ENCODE measurements around the gene PER3.

PER3 gene

DNA sequence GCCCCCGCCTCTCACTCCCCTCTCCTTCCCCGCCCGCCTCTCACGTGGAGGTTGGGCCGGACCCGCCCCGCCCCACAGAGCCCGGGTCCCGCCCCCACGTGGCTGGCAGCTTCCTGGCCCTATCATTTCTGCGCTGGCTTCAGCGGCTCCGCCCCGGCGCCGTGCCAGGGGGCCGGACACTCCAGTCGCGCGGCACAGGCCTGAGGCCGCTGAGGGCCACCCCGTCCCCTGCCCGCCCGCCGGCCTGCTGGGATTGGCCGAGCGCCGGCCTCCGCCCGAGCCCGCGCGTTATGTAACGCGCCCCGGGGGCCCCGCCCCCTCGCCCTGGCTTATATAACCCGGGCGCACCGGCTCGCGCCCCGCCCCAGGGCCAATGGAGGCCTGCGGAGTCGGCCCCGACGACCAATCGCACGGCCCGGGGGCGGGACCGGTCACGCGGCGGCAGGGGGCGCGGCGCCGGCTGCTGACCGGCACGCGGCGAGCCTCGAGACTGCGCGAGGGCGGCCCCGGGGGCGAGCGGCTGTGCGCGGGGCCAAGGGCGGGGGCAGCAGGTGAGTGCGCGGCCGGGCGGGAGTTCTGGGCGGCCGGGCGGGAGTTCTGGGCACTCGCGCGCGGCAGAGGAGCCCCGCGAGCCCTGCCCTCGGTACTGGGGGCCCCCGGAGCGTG, at the start of gene PER3:
PER3 (plus strand) TSS at position 466 of the 666 bp plus-strand sequence. CDS start 587 bp downstream, outside the sequence.
- Histone ChIP-seq H3K36me3 (ENCODE audit: insufficient read depth, insufficient read length, low read length) (peaks cover 27% of the 10 kb centered on the region), H3K9me3 (ENCODE audit: insufficient read depth, low read length) (peaks cover under 1% of the 10 kb centered on the region; the same call in 1 of the 2 replicates), H3K4me3 (ENCODE audit: insufficient read length, low read depth) (peak within 1 kb of the TSS; percentile 22), H3K4me1 (ENCODE audit: insufficient read depth, insufficient read length) (no peaks in the 10 kb centered on the region), H3K9ac (ENCODE audit: insufficient read length, low read depth) (peak within 1 kb of the TSS; percentile 37), H3K27me3 (ENCODE audit: insufficient read depth, insufficient read length) (peaks cover 5% of the 10 kb centered on the region)
- TF ChIP-seq SUZ12 (IDR thresholded peaks at IDR 0.05; ENCODE audit: extremely low read depth, insufficient read depth, insufficient read length) (no peak), YY1 (IDR thresholded peaks at IDR 0.05; ENCODE audit: insufficient read depth, insufficient read length) (no peak), ZNF274 (IDR thresholded peaks at IDR 0.05; ENCODE audit: low read depth, low read length) (no peak)
- DNase-seq (ENCODE audit: low read depth, low spot score) = peak; percentile 90

DNA sequence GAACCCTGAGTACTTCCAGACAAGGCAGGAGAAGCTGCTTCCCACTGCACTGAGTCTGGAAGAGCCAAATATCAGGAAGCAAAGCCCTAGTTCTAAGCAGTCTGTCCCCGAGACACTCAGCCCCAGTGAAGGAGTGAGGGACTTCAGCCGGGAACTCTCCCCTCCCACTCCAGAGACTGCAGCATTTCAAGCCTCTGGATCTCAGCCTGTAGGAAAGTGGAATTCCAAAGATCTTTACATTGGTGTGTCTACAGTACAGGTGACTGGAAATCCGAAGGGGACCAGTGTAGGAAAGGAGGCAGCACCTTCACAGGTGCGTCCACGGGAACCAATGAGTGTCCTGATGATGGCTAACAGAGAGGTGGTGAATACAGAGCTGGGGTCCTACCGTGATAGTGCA, 46.0 kb upstream of the PER3 start:
- Histone ChIP-seq H3K9me3 (ENCODE audit: insufficient read depth, low read length) (peaks cover 17% of the 10 kb centered on the region; the same call in 1 of the 2 replicates), H3K4me1 (ENCODE audit: insufficient read depth, insufficient read length) (no peaks in the 10 kb centered on the region), H3K27me3 (ENCODE audit: insufficient read depth, insufficient read length) (no peaks in the 10 kb centered on the region), H3K36me3 (ENCODE audit: insufficient read depth, insufficient read length, low read length) (peaks cover 42% of the 10 kb centered on the region), H3K4me3 (ENCODE audit: insufficient read length, low read depth) (no peak overlapping the region), H3K9ac (ENCODE audit: insufficient read length, low read depth) (no peak overlapping the region)
- DNase-seq (ENCODE audit: low read depth, low spot score) = no peak
- no peak for TF ChIP-seq ZNF274 (IDR thresholded peaks at IDR 0.05; ENCODE audit: low read depth, low read length)
- no peak for TF ChIP-seq YY1 (IDR thresholded peaks at IDR 0.05; ENCODE audit: insufficient read depth, insufficient read length)
- TF ChIP-seq SUZ12 (IDR thresholded peaks at IDR 0.05; ENCODE audit: extremely low read depth, insufficient read depth, insufficient read length) = no peak

DNA sequence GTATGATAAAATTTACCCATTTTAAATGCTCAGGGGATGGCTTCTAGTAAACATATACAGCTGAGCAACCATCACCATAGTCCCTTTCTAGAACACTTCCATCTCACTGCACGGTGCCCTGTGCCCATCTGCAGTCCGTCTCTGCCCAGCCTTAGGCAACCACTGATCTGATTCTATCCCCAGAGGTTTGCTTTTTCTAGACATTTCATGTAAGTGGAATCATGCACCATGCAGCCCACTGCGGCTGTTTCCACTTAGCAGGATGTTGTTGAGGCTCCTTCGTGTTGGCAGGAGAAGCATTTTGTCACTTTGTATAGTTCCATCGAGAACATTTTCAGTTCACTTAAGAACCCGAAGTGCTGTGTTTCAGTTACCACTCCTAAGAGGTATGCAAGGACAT, 40.7 kb upstream of the PER3 start:
- no peaks in the 10 kb centered on the region for H3K4me1 ChIP-seq (ENCODE audit: insufficient read depth, insufficient read length)
- peaks cover 17% of the 10 kb centered on the region; the same call in 1 of the 2 replicates for H3K9me3 ChIP-seq (ENCODE audit: insufficient read depth, low read length)
- H3K27me3 ChIP-seq (ENCODE audit: insufficient read depth, insufficient read length) = no peaks in the 10 kb centered on the region
- DNase-seq (ENCODE audit: low read depth, low spot score) = no peak
- no peak for TF ChIP-seq YY1 (IDR thresholded peaks at IDR 0.05; ENCODE audit: insufficient read depth, insufficient read length)
- no peak for TF ChIP-seq ZNF274 (IDR thresholded peaks at IDR 0.05; ENCODE audit: low read depth, low read length)
- TF ChIP-seq SUZ12 (IDR thresholded peaks at IDR 0.05; ENCODE audit: extremely low read depth, insufficient read depth, insufficient read length) = no peak
- H3K9ac ChIP-seq (ENCODE audit: insufficient read length, low read depth) = no peak overlapping the region
- no peak overlapping the region for H3K4me3 ChIP-seq (ENCODE audit: insufficient read length, low read depth)
- peaks cover 37% of the 10 kb centered on the region for H3K36me3 ChIP-seq (ENCODE audit: insufficient read depth, insufficient read length, low read length)

DNA sequence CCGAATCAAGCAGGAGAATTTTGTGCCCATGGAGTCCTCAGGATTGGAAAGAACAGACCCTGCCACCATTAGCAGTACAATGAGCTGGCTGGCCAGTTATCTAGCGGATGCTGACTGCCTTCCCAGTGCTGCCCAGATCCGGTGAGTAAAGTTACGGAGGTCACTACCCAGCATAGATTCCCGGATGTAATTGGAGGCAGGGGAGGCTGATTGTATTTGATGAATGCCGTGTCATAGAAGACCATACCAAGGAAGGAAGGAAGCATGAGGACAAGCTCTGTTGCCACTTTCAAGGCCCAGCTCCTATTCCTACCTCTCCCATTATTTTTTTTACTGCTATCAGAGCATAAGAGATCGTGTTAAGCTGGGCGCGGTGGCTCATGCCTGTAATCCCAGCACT, 39.2 kb upstream of the PER3 start:
- H3K36me3 ChIP-seq (ENCODE audit: insufficient read depth, insufficient read length, low read length) = peaks cover 29% of the 10 kb centered on the region
- no peak for DNase-seq (ENCODE audit: low read depth, low spot score)
- no peaks in the 10 kb centered on the region for H3K27me3 ChIP-seq (ENCODE audit: insufficient read depth, insufficient read length)
- TF ChIP-seq ZNF274 (IDR thresholded peaks at IDR 0.05; ENCODE audit: low read depth, low read length) (no peak), SUZ12 (IDR thresholded peaks at IDR 0.05; ENCODE audit: extremely low read depth, insufficient read depth, insufficient read length) (no peak), YY1 (IDR thresholded peaks at IDR 0.05; ENCODE audit: insufficient read depth, insufficient read length) (no peak)
- H3K9me3 ChIP-seq (ENCODE audit: insufficient read depth, low read length) = peaks cover 4% of the 10 kb centered on the region; the same call in 1 of the 2 replicates
- H3K9ac ChIP-seq (ENCODE audit: insufficient read length, low read depth) = no peak overlapping the region
- H3K4me1 ChIP-seq (ENCODE audit: insufficient read depth, insufficient read length) = no peaks in the 10 kb centered on the region
- no peak overlapping the region for H3K4me3 ChIP-seq (ENCODE audit: insufficient read length, low read depth)

DNA sequence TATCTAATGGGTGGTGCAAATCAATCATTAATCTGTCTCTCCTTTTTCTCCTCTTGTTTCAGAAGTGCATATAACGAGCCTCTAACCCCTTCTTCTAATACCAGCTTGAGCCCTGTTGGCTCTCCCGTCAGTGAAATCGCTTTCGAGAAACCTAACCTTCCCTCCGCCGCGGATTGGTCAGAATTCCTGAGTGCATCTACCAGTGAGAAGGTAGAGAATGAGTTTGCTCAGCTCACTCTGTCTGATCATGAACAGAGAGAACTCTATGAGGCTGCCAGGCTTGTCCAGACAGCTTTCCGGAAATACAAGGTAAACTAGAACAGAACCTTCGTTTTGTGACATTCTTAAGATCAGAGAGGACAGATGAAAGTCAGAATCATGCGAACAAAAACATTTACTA, 38.3 kb upstream of the PER3 start:
- Histone ChIP-seq H3K9ac (ENCODE audit: insufficient read length, low read depth) (no peak overlapping the region), H3K9me3 (ENCODE audit: insufficient read depth, low read length) (no peaks in the 10 kb centered on the region), H3K27me3 (ENCODE audit: insufficient read depth, insufficient read length) (no peaks in the 10 kb centered on the region), H3K4me1 (ENCODE audit: insufficient read depth, insufficient read length) (no peaks in the 10 kb centered on the region), H3K36me3 (ENCODE audit: insufficient read depth, insufficient read length, low read length) (peaks cover 28% of the 10 kb centered on the region), H3K4me3 (ENCODE audit: insufficient read length, low read depth) (no peak overlapping the region)
- DNase-seq (ENCODE audit: low read depth, low spot score) = no peak
- no peak for TF ChIP-seq ZNF274 (IDR thresholded peaks at IDR 0.05; ENCODE audit: low read depth, low read length)
- TF ChIP-seq YY1 (IDR thresholded peaks at IDR 0.05; ENCODE audit: insufficient read depth, insufficient read length) = no peak
- TF ChIP-seq SUZ12 (IDR thresholded peaks at IDR 0.05; ENCODE audit: extremely low read depth, insufficient read depth, insufficient read length) = no peak

DNA sequence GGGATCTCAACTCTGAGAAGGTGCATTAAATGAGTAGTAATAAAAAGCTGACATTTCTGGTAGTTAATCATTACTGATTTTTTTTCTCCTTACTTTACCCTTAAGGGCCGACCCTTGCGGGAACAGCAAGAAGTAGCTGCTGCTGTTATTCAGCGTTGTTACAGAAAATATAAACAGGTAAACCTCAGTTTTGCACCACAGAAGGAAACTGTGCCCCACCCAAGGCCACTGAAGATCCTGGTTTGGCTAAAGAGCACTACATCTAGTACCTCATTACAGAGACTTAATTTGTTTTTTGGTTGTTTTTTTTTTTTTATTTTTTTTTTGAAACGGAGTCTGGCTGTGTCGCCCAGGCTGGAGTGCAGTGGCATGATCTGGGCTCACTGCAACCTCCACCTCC, 36.5 kb upstream of the PER3 start:
- Histone ChIP-seq H3K27me3 (ENCODE audit: insufficient read depth, insufficient read length) (no peaks in the 10 kb centered on the region), H3K36me3 (ENCODE audit: insufficient read depth, insufficient read length, low read length) (peaks cover 28% of the 10 kb centered on the region), H3K4me1 (ENCODE audit: insufficient read depth, insufficient read length) (no peaks in the 10 kb centered on the region), H3K4me3 (ENCODE audit: insufficient read length, low read depth) (no peak overlapping the region), H3K9ac (ENCODE audit: insufficient read length, low read depth) (no peak overlapping the region), H3K9me3 (ENCODE audit: insufficient read depth, low read length) (no peaks in the 10 kb centered on the region)
- no peak for DNase-seq (ENCODE audit: low read depth, low spot score)
- no peak for TF ChIP-seq YY1 (IDR thresholded peaks at IDR 0.05; ENCODE audit: insufficient read depth, insufficient read length)
- TF ChIP-seq ZNF274 (IDR thresholded peaks at IDR 0.05; ENCODE audit: low read depth, low read length) = no peak
- no peak for TF ChIP-seq SUZ12 (IDR thresholded peaks at IDR 0.05; ENCODE audit: extremely low read depth, insufficient read depth, insufficient read length)

DNA sequence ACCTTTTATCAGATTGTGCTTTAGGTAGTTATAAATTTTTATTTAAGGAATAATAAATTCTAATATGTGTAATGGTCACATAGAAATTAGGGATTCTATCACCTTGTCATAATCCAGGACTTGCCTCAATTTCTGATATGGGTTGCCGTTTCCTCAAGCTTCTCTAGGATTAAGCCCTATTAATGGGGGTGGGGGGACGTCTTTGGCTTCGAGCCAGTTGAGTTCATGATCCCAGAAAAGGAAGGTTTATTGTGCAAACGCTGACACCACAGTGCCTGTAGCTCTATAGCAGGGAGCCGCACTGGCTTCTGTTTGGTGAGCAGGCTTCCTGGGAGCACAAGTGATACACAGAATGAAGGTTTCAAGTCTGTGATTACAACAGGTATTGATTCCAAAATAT, 35.0 kb upstream of the PER3 start:
- DNase-seq (ENCODE audit: low read depth, low spot score) = no peak
- H3K4me1 ChIP-seq (ENCODE audit: insufficient read depth, insufficient read length) = no peaks in the 10 kb centered on the region
- H3K9me3 ChIP-seq (ENCODE audit: insufficient read depth, low read length) = no peaks in the 10 kb centered on the region
- TF ChIP-seq YY1 (IDR thresholded peaks at IDR 0.05; ENCODE audit: insufficient read depth, insufficient read length) (no peak), ZNF274 (IDR thresholded peaks at IDR 0.05; ENCODE audit: low read depth, low read length) (no peak), SUZ12 (IDR thresholded peaks at IDR 0.05; ENCODE audit: extremely low read depth, insufficient read depth, insufficient read length) (no peak)
- H3K9ac ChIP-seq (ENCODE audit: insufficient read length, low read depth) = no peak overlapping the region
- H3K4me3 ChIP-seq (ENCODE audit: insufficient read length, low read depth) = no peak overlapping the region
- H3K27me3 ChIP-seq (ENCODE audit: insufficient read depth, insufficient read length) = no peaks in the 10 kb centered on the region
- peaks cover 28% of the 10 kb centered on the region for H3K36me3 ChIP-seq (ENCODE audit: insufficient read depth, insufficient read length, low read length)
